Right lobe of liver (tissue), 6 donors: ENCODE data around the gene KRTAP5-2. TPM values are rescaled to one million over a fixed set of nuclear protein-coding genes. Genes with fewer than 3 reads are reported as not detected.

Experiments
- ATAC-seq, 4 donors: fragments of 200-7000 bp; cut with Tn5 transposase; one replicate each; pipeline ENCODE4 v1.9.1; 2020; ENCODE audit warnings: mild to moderate bottlenecking in 4 of 4, moderate library complexity in 4 of 4
- DNase-seq, 3 donors: peaks; one replicate each; pipeline ENCODE4 v3.0.0-alpha.2; 2020
- H3K27ac ChIP-seq, 3 donors: fragments of 200-600 bp; one replicate each; pipeline ENCODE4 v1.8.0; 2022
- H3K27me3 ChIP-seq, 2 donors: fragments of 200-600 bp; one replicate each; pipeline ENCODE4 v1.8.0; 2022
- H3K36me3 ChIP-seq, 4 donors: fragments of 200-600 bp; sonication (generic) in 1 of 4; one replicate each; pipeline versions ENCODE4 v1.5.1 to v1.8.0; 2017 to 2022; ENCODE audit warnings: control low read depth in 1 of 4
- H3K4me1 ChIP-seq, 4 donors: fragments of 200-600 bp; sonication (generic) in 1 of 4; one replicate each; pipeline versions ENCODE4 v1.5.1 to v1.8.0; 2017 to 2022; ENCODE audit warnings: control low read depth in 1 of 4
- H3K4me3 ChIP-seq, 3 donors: fragments of 200-600 bp; one replicate each; pipeline ENCODE4 v1.8.0; 2022
- H3K9me3 ChIP-seq, 4 donors: fragments of 200-600 bp; sonication (generic) in 1 of 4; one replicate each; pipeline versions ENCODE4 v1.5.1 to v1.8.0; 2017 to 2022; ENCODE audit warnings: control low read depth in 1 of 4
- POLR2A ChIP-seq: fragments of 450-650 bp; IDR thresholded peaks from one replicate; pipeline ENCODE4 v1.6.1; 2017; ENCODE audit warnings: antibody characterized with exemption, mild to moderate bottlenecking
- WGBS: methylation state at CpG from one replicate; pipeline ENCODE4 v1.1.6; 2018; ENCODE audit warnings: low coverage, low lambda C conversion rate; ENCODE audit not compliant: insufficient coverage; ENCODE audit errors: missing lambda C conversion rate; 5-methylcytosine and 5-hydroxymethylcytosine counted together
- intact Hi-C, 2 donors: fragments of 100-400 bp; cut with DNase I; formaldehyde crosslinking; loops; one replicate each; pipeline versions ENCODE4 v1.11.2 to v1.14.1; 2022
- total RNA-seq, 6 experiments: library from RNA; depleted of rRNA in 2 of 6; stranded (reverse); fragments of >200 nt in 2 of 6; fragmentation: NEBNext Ultra II Directional in 3 of 6; extraction: Animal tissue kit (Norgen Biotek cat#: 25700) in 3 of 6; gene quantifications; one replicate each; pipeline versions ENCODE4 v1.1.0 to v1.2.4, GENCODE V29; 2016 to 2023
- TF ChIP-seq, protein P1 (sequence below), 4 donors: fragments of 200-600 bp in 3 of 4; fragments of 450-650 bp in 1 of 4; IDR thresholded peaks; one replicate each; pipeline versions ENCODE4 v1.5.1 to v1.8.0; 2016 to 2022; ENCODE audit warnings: antibody characterized with exemption in 4 of 4, mild to moderate bottlenecking in 2 of 4
- donor health status: DM: no; HTN: yes; CAD: no.
- donor health status: DM: no; HTN: no; CAD: no.
- donor health status: DM: no; HTN: no; CAD: no.
- donor health status: DM: no; HTN: yes; CAD: no.
- donor health status: DM: no; HTN: yes; CAD: no.

Gene KRTAP5-2
- total RNA-seq, 6 experiments from 2014 or later: not detected

DNA sequence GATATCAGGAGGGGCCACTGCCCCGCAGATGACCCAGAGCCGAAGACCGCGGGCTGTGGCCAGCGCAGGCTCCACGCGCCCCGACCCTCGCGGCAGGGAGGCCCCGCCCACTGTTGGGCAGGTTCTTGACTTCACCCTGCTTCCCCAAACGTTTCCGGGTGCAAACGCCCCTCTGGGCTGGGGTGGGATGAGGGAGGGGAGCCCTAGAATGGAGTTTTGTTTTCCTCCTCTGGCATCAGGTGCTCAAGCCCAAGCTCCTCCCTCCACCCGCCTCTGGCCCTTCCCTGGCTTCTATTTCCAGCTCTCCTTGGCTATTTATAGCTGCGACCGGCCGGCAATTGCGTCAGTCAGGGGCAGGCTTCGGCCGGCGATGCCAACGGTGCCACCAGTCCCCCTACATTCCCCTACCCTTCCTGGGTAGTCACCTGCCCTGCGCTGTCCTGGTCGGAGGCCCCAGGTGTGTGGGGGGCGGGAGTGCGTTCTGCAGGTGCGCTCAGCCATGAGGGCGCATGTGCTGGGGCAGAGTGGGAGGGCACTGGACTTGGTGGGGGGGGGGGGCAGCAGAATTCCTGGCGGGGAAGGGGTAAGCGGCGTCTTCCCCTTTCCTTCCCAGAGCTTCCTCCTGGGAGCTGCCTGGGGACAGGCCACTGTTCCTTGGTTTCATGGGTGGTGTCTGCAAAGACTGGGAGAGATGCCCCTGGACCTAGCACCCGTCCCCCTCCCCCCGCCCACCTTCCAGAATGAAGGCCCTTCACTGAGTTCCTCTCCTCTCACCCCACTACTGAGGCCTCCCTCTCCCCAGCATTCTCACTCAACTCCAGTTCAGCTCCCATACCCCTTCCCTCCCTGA lies 49.6 kb downstream of the KRTAP5-2 start:
- intact Hi-C loops: loop anchor here in 1 of 2 donors (10.0 kb wide), 1 partner anchor 86 kb away; no protein-coding TSS in a partner anchor
- peak; percentile 77 to 86 (median 80) for ATAC-seq

DNA sequence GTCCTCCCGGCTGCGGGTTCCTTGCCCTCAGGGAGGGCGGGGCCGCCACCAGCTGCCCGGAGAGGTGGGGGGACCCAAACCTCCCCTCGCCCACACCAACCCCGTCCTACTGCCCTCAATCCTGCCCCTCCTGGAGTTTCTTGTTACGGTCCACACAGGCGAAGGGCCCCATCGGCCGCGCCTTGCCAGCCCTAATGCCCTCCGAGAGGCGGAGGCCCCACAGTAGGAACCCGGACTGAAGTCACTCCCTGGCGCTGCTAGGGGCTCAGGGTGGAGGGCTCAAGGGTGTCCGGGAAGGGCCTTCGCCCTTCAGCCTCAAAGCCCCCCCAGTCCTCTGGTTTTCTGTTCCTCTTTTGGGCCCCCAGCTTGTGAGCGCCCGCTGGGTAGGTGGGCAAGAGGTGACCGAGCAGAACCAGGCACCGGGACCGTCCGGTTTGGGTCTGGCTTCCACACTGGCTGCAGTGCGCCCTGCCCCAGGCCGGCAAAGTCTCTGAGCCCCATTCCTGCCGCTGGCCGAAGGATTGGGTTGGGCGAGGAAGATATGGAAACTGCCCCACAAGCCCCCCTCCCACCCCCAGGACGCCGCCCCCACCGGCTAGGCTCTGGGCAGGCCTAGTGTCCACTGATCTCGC lies 50.5 kb downstream of the KRTAP5-2 start:
- Histone ChIP-seq H3K27me3 (peaks cover 0 to 5% of the 10 kb centered on the region in 2 donors), H3K9me3 (no peaks in the 10 kb centered on the region), H3K4me1 (peaks cover 0 to 23% (median 0%) of the 10 kb centered on the region in 4 donors), H3K36me3 (no peaks in the 10 kb centered on the region), H3K27ac (no peak overlapping the region), H3K4me3 (no peak overlapping the region)
- ATAC-seq (peak in 1 of 4 donors; percentile 3), DNase-seq (no peak)
- WGBS: 8% methylated on average over 10 of the region's 33 CpGs
- intact Hi-C loops: loop anchor here in 1 of 2 donors (10.0 kb wide), 1 partner anchor 87 kb away; no protein-coding TSS in a partner anchor
- TF ChIP-seq POLR2A: no peak
- TF ChIP-seq, protein P1, sequence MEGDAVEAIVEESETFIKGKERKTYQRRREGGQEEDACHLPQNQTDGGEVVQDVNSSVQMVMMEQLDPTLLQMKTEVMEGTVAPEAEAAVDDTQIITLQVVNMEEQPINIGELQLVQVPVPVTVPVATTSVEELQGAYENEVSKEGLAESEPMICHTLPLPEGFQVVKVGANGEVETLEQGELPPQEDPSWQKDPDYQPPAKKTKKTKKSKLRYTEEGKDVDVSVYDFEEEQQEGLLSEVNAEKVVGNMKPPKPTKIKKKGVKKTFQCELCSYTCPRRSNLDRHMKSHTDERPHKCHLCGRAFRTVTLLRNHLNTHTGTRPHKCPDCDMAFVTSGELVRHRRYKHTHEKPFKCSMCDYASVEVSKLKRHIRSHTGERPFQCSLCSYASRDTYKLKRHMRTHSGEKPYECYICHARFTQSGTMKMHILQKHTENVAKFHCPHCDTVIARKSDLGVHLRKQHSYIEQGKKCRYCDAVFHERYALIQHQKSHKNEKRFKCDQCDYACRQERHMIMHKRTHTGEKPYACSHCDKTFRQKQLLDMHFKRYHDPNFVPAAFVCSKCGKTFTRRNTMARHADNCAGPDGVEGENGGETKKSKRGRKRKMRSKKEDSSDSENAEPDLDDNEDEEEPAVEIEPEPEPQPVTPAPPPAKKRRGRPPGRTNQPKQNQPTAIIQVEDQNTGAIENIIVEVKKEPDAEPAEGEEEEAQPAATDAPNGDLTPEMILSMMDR (IDR thresholded peaks at IDR 0.05): no peak

More for the DNA sequence above, 49.6 kb downstream of the KRTAP5-2 start:
- 5% methylated on average over 14 of the region's 34 CpGs for WGBS
- H3K27me3 ChIP-seq: peaks cover 0 to 5% of the 10 kb centered on the region in 2 donors
- H3K4me3 ChIP-seq: no peak overlapping the region
- H3K9me3 ChIP-seq: no peaks in the 10 kb centered on the region
- H3K27ac ChIP-seq: no peak overlapping the region
- H3K36me3 ChIP-seq: no peaks in the 10 kb centered on the region
- H3K4me1 ChIP-seq: peaks cover 0 to 23% (median 0%) of the 10 kb centered on the region in 4 donors
- peak; percentile 79 to 87 (median 80) for DNase-seq
- TF ChIP-seq POLR2A: peak; percentile 52
- TF ChIP-seq, protein P1 (IDR thresholded peaks at IDR 0.05): no peak

Other genes starting within 250 kb of the KRTAP5-2 start
- under 1 TPM in 2 of 6 experiments, not detected in 4; 0.12 to 0.49 TPM for gene BRSK2, start 208.4 kb downstream of the KRTAP5-2 start, total RNA-seq
- gene MOB2, start 111.5 kb downstream of the KRTAP5-2 start, total RNA-seq: 10 to 100 TPM in 5 of 6 experiments, 1 to 10 TPM in 1; 8.5 to 17.0 (median 14.1) TPM
- gene DUSP8, start 26.0 kb downstream of the KRTAP5-2 start, total RNA-seq: 10 to 100 TPM in 2 of 6 experiments, 1 to 10 TPM in 2, under 1 TPM in 2; 0.22 to 13.7 (median 4.4) TPM
- not detected for gene KRTAP5-1, start 13.0 kb downstream of the KRTAP5-2 start, total RNA-seq
- gene KRTAP5-3, start 10.2 kb upstream of the KRTAP5-2 start, total RNA-seq: not detected
- gene KRTAP5-4, start 23.8 kb upstream of the KRTAP5-2 start, total RNA-seq: not detected
- not detected for gene KRTAP5-5, start 31.5 kb upstream of the KRTAP5-2 start, total RNA-seq
- 1 to 10 TPM in 3 of 6 experiments, under 1 TPM in 2, not detected in 1; 0.79 to 1.5 (median 1.2) TPM for gene KRTAP5-6, start 98.9 kb upstream of the KRTAP5-2 start, total RNA-seq
- gene IFITM10, start 152.3 kb upstream of the KRTAP5-2 start, total RNA-seq: 10 to 100 TPM in 1 of 6 experiments, 1 to 10 TPM in 5; 1.3 to 11.4 (median 6.7) TPM
- gene CTSD, start 165.6 kb upstream of the KRTAP5-2 start, total RNA-seq: 1,000 to 10,000 TPM in 3 of 6 experiments, 100 to 1,000 TPM in 3; 515 to 1,549 (median 1,009) TPM
- gene SYT8, start 236.7 kb upstream of the KRTAP5-2 start, total RNA-seq: under 1 TPM in 1 of 6 experiments, not detected in 5; 0.68 TPM
- gene TNNI2, start 240.7 kb upstream of the KRTAP5-2 start, total RNA-seq: 1 to 10 TPM in 2 of 6 experiments, under 1 TPM in 1, not detected in 3; 0.31 to 1.9 (median 1.1) TPM